HFFc6 (cell line): ENCODE results near the gene A1BG. TPM values are rescaled to one million over a fixed set of nuclear protein-coding genes. Genes with fewer than 3 reads are reported as not detected.
A peak's percentile ranks its signal among the peaks of the same experiment; 100 is the strongest.

ENCODE experiments used
- DNase-seq: peaks from one replicate; pipeline ENCODE4 v3.0.0-alpha.2; 2018
- H3K27ac Mint-ChIP-seq: 2 replicates; pipeline ENCODE4 v1.8.0; 2020; ENCODE audit warnings: mild to moderate bottlenecking, mixed read lengths
- H3K27me3 Mint-ChIP-seq: 2 replicates; pipeline ENCODE4 v1.8.0; 2021; ENCODE audit warnings: mild to moderate bottlenecking, moderate library complexity, mixed read lengths; ENCODE audit not compliant: insufficient read depth
- H3K36me3 Mint-ChIP-seq: 2 replicates; pipeline ENCODE4 v1.8.0; 2021; ENCODE audit warnings: low read depth, mixed read lengths
- H3K4me1 Mint-ChIP-seq: 2 replicates; pipeline ENCODE4 v1.8.0; 2020; ENCODE audit warnings: low read depth, mixed read lengths
- H3K4me3 Mint-ChIP-seq: 2 replicates; pipeline ENCODE4 v1.8.0; 2020; ENCODE audit warnings: mild to moderate bottlenecking, moderate library complexity, mixed read lengths
- H3K9me3 Mint-ChIP-seq: 2 replicates; pipeline ENCODE4 v1.8.0; 2020; ENCODE audit warnings: mild to moderate bottlenecking, mixed read lengths
- total RNA-seq, 6 experiments: library from RNA; stranded (reverse); fragmentation: NEBNext Ultra II Directional; extraction: Animal tissue kit (Norgen Biotek cat#: 25700); gene quantifications; 2 replicates in 1 of 6; 3 replicates in 5 of 6; pipeline ENCODE4 v1.2.3, GENCODE V29; 2021
- TF ChIP-seq, protein P1 (sequence below): fragments of 200-600 bp; sonication (generic); IDR thresholded peaks from 2 replicates; pipeline ENCODE4 v1.5.0; 2021; ENCODE audit warnings: antibody characterized with exemption, mild to moderate bottlenecking

Gene A1BG
- total RNA-seq, 6 experiments from 2014 or later, result 21.2 to 36.9 (median 25.4) TPM

DNA sequence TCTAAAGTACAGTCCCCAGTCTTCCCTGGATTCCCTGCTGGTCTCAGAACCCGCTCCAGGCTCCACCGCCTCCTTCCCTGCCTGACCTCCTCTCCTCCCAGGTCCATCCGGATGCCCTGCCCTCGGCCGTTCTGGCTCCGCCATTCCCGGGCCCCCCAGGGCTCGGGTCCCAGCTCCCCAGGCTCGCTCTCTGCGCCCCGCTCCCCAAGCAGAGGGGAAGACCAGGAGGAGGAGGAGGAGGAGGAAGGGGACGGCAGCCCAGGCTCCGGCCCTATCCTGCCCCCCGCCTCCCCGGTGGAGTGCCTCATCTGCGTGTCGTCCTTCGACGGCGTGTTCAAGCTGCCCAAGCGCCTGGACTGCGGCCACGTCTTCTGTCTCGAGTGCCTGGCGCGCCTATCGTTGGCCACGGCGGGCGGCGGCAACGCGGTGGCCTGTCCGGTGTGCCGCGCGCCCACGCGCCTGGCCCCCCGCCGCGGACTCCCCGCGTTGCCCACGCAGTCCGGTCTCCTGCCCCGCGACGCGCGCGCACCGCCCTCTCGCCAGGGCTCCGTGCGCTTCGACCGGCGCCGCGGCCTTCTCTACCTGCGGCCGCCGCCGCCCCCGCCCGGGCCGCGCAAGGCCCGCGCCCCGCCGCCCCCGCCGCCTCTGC is 42.8 kb upstream of the A1BG start:
- TF ChIP-seq, protein P1, sequence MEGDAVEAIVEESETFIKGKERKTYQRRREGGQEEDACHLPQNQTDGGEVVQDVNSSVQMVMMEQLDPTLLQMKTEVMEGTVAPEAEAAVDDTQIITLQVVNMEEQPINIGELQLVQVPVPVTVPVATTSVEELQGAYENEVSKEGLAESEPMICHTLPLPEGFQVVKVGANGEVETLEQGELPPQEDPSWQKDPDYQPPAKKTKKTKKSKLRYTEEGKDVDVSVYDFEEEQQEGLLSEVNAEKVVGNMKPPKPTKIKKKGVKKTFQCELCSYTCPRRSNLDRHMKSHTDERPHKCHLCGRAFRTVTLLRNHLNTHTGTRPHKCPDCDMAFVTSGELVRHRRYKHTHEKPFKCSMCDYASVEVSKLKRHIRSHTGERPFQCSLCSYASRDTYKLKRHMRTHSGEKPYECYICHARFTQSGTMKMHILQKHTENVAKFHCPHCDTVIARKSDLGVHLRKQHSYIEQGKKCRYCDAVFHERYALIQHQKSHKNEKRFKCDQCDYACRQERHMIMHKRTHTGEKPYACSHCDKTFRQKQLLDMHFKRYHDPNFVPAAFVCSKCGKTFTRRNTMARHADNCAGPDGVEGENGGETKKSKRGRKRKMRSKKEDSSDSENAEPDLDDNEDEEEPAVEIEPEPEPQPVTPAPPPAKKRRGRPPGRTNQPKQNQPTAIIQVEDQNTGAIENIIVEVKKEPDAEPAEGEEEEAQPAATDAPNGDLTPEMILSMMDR, result no peak
- Mint-ChIP-seq H3K27me3 (peaks cover 7% of the 10 kb centered on the region; the same call in 1 of the 2 replicates), H3K36me3 (peaks cover 22% of the 10 kb centered on the region), H3K4me1 (peaks cover 19% of the 10 kb centered on the region), H3K27ac (peak overlapping the region; percentile 54; the same call in 1 of the 2 replicates), H3K9me3 (no peaks in the 10 kb centered on the region), H3K4me3 (no peak overlapping the region)
- no peak for DNase-seq

DNA sequence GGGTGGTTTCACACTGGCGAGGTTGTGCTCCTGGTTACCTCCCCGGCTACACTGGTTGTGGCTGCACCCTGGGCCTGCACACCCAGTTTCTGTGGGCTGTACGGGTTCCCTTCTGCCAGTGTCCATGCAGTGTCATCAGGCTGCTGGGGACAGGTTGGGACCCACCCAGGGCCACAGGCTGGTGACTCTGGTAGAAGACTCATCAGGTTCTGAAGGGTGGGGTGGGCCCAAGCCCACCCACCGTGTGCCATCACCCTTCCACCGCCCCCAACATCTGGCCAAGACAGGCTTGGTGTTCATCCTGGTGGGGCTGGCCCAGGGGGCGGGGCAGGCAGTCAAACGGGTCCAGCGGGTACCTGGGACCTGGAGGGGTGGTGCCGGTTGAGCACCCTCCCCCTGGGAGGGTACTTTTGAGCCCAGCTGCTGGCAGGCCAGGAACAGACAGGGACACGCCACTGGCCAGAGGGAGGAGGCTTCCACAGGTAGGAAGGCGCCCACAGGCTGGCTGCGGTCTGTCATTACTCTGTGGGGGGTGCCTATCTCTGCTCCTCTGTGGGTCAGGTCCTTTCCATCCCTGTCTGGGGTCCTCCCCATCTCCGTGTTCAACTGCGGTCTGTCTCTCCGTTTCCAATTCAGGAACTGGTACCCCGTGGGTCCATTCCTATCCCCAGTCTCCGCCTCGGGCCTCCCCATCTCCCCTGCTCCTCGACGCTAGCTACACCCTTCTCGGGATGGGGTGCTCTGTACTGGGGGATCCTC is 42.1 kb upstream of the A1BG start, which contains the start of gene RNF225:
Gene RNF225, plus strand, starts transcription at position 437 of the 759 bp plus-strand sequence. CDS start 434 bp downstream, outside the sequence.
- no peaks in the 10 kb centered on the region for H3K9me3 Mint-ChIP-seq
- peak within 1 kb of the TSS; percentile 54 for H3K27ac Mint-ChIP-seq
- peaks cover 28% of the 10 kb centered on the region for H3K36me3 Mint-ChIP-seq
- no peak within 1 kb of the TSS for H3K4me3 Mint-ChIP-seq
- H3K4me1 Mint-ChIP-seq, result peaks cover 12% of the 10 kb centered on the region
- TF ChIP-seq, protein P1, result no peak
- no peak for DNase-seq
- peaks cover 7% of the 10 kb centered on the region; the same call in 1 of the 2 replicates for H3K27me3 Mint-ChIP-seq

DNA sequence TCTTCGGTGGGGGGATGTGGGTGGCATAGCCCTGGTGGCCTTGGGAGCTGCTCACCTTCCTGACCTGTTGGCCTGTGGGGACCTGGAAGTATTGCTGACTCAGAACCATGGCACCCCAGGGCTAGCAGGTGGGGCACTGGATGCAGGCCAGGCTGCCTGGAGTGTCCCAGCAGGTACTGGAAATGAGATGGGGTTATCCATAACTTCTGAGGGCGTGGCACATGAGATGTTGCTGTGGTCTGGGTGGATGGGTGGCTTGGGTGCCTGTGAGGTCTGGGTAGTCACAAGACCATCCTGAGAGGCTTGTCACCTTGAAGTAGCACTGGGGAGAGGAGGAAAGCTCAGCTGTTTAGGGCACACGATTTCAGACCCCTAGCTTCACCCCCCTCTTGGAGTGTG is 41.5 kb upstream of the A1BG start:
- peak overlapping the region; percentile 43; the same call in 1 of the 2 replicates for H3K27ac Mint-ChIP-seq
- no peaks in the 10 kb centered on the region for H3K9me3 Mint-ChIP-seq
- 0 out of 2 replicates have a peak, but pooled peaks cover 8% of the 10 kb centered on the region for H3K4me1 Mint-ChIP-seq
- TF ChIP-seq, protein P1, result no peak
- peaks cover 28% of the 10 kb centered on the region for H3K36me3 Mint-ChIP-seq
- no peak overlapping the region for H3K4me3 Mint-ChIP-seq
- H3K27me3 Mint-ChIP-seq, result peaks cover 7% of the 10 kb centered on the region; the same call in 1 of the 2 replicates
- no peak for DNase-seq

DNA sequence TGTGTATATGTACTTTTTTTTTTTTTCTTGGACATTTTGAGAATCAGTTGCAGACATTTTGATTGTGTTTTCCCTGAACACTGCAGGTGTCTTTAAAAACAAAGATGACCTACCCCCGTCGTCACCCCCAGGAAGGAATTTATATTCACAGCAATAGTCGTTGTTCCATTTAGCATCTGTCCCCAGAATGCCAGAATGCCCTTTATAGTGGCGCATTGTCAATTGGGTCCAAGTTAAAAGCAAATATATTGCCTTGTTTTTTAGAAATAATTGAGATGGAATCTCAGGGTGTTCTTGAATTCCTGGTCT is 40.4 kb upstream of the A1BG start:
- Mint-ChIP-seq H3K27ac (no peak overlapping the region), H3K36me3 (peaks cover 36% of the 10 kb centered on the region), H3K9me3 (no peaks in the 10 kb centered on the region), H3K27me3 (peaks cover 7% of the 10 kb centered on the region; the same call in 1 of the 2 replicates), H3K4me3 (no peak overlapping the region), H3K4me1 (peaks cover 16% of the 10 kb centered on the region)
- TF ChIP-seq, protein P1, result no peak
- DNase-seq, result no peak

DNA sequence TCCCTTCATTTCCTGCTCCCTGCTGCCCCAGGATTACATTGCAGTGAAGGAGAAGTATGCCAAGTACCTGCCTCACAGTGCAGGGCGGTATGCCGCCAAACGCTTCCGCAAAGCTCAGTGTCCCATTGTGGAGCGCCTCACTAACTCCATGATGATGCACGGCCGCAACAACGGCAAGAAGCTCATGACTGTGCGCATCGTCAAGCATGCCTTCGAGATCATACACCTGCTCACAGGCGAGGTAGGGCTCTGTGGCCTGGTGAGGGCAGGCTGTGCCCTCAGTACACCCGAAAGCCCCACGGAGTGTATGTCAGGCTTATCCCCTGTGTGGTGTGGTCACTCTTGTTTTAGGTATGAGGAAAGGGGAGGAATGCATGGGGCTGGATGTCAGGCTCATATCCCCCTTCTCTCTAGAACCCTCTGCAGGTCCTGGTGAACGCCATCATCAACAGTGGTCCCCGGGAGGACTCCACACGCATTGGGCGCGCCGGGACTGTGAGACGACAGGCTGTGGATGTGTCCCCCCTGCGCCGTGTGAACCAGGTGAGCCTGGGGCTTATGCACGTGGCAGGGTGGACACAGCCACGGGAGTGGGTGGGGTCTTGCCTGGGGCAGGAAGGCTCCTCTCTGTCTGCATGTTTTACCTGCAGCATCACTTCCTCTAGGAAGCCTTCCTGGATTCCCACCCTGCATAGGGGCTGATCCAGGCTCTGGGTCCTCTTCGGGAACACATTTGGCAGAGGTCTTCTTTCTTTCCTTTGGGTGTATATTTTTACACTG is 39.8 kb upstream of the A1BG start:
- DNase-seq, result no peak
- no peaks in the 10 kb centered on the region for H3K9me3 Mint-ChIP-seq
- no peak overlapping the region for H3K4me3 Mint-ChIP-seq
- H3K27me3 Mint-ChIP-seq, result peaks cover 7% of the 10 kb centered on the region; the same call in 1 of the 2 replicates
- TF ChIP-seq, protein P1, result no peak
- peaks cover 22% of the 10 kb centered on the region for H3K4me1 Mint-ChIP-seq
- peak overlapping the region; percentile 31; the same call in 1 of the 2 replicates for H3K27ac Mint-ChIP-seq
- peaks cover 42% of the 10 kb centered on the region for H3K36me3 Mint-ChIP-seq
